Measurements from ENCODE around the gene TMEM170A.
"Not testable (repeated sequence)": the region's sequence is repeated elsewhere in the genome, so short reads cannot be mapped to it uniquely, and the experiment has no call there.

Gene TMEM170A

GRCh38 chr16:75472908-75473877 lies 8.7 kb upstream of the TMEM170A start:
- peaks cover 4% of the 10 kb centered on the region; the same call in 1 of the 2 replicates for H3K27me3 ChIP-seq (ENCODE audit: low read depth, low read length)
- no peak overlapping the region for H3K4me2 ChIP-seq (ENCODE audit: low read length)
- no peaks in the 10 kb centered on the region for H3K9me3 ChIP-seq (ENCODE audit: insufficient read depth, low read length)
- H3K4me3 ChIP-seq (ENCODE audit: low read length): no peak overlapping the region
- no peak overlapping the region for H3K27ac ChIP-seq (ENCODE audit: low read length)
- H3K9ac ChIP-seq (ENCODE audit: low read length): no peak overlapping the region
- peaks cover 6% of the 10 kb centered on the region for H3K4me1 ChIP-seq (ENCODE audit: low read length)
- no peak overlapping the region for H2AFZ ChIP-seq (ENCODE audit: low read depth, low read length)
- no peaks in the 10 kb centered on the region for H3K79me2 ChIP-seq (ENCODE audit: low read length)
- H3K36me3 ChIP-seq (replicated peaks; ENCODE audit: low read depth, low read length): no peaks in the 10 kb centered on the region
- no peaks in the 10 kb centered on the region for H4K20me1 ChIP-seq (ENCODE audit: insufficient read depth, low read length)
- TF ChIP-seq CTCF (IDR thresholded peaks at IDR 0.05; ENCODE audit: low read depth, low read length): no peak
- no peak for TF ChIP-seq EZH2phosphoT487 (IDR thresholded peaks at IDR 0.05; ENCODE audit: low read depth)

GRCh38 chr16:75471723-75472633 lies 7.5 kb upstream of the TMEM170A start:
- H3K9ac ChIP-seq (ENCODE audit: low read length): no peak overlapping the region
- H3K27me3 ChIP-seq (ENCODE audit: low read depth, low read length): peaks cover 1% of the 10 kb centered on the region; the same call in 1 of the 2 replicates
- no peaks in the 10 kb centered on the region for H3K36me3 ChIP-seq (replicated peaks; ENCODE audit: low read depth, low read length)
- no peak overlapping the region for H3K4me2 ChIP-seq (ENCODE audit: low read length)
- H3K79me2 ChIP-seq (ENCODE audit: low read length): no peaks in the 10 kb centered on the region
- TF ChIP-seq CTCF (IDR thresholded peaks at IDR 0.05; ENCODE audit: low read depth, low read length): peak; percentile 84
- no peak for TF ChIP-seq EZH2phosphoT487 (IDR thresholded peaks at IDR 0.05; ENCODE audit: low read depth)
- H4K20me1 ChIP-seq (ENCODE audit: insufficient read depth, low read length): no peaks in the 10 kb centered on the region
- no peak overlapping the region for H2AFZ ChIP-seq (ENCODE audit: low read depth, low read length)
- no peaks in the 10 kb centered on the region for H3K4me1 ChIP-seq (ENCODE audit: low read length)
- H3K27ac ChIP-seq (ENCODE audit: low read length): no peak overlapping the region
- no peaks in the 10 kb centered on the region for H3K9me3 ChIP-seq (ENCODE audit: insufficient read depth, low read length)
- no peak overlapping the region for H3K4me3 ChIP-seq (ENCODE audit: low read length)

- Histone ChIP-seq H3K27me3 (ENCODE audit: low read depth, low read length) (no peaks in the 10 kb centered on the region), H3K4me3 (ENCODE audit: low read length) (no peak overlapping the region), H3K36me3 (replicated peaks; ENCODE audit: low read depth, low read length) (no peaks in the 10 kb centered on the region), H2AFZ (ENCODE audit: low read depth, low read length) (no peak overlapping the region), H4K20me1 (ENCODE audit: insufficient read depth, low read length) (peaks cover 14% of the 10 kb centered on the region), H3K4me2 (ENCODE audit: low read length) (no peak overlapping the region), H3K9ac (ENCODE audit: low read length) (no peak overlapping the region), H3K79me2 (ENCODE audit: low read length) (peaks cover 24% of the 10 kb centered on the region), H3K9me3 (ENCODE audit: insufficient read depth, low read length) (no peaks in the 10 kb centered on the region), H3K27ac (ENCODE audit: low read length) (no peak overlapping the region), H3K4me1 (ENCODE audit: low read length) (peaks cover 11% of the 10 kb centered on the region)
- TF ChIP-seq EZH2phosphoT487 (IDR thresholded peaks at IDR 0.05; ENCODE audit: low read depth): no peak
- no peak for TF ChIP-seq CTCF (IDR thresholded peaks at IDR 0.05; ENCODE audit: low read depth, low read length)
Observed at GRCh38 chr16:75466760-75467159, 2.3 kb upstream of the TMEM170A start.

- peaks cover 52% of the 10 kb centered on the region for H3K79me2 ChIP-seq (ENCODE audit: low read length)
- H3K9me3 ChIP-seq (ENCODE audit: insufficient read depth, low read length); H3K27me3 ChIP-seq (ENCODE audit: low read depth, low read length); H3K36me3 ChIP-seq (replicated peaks; ENCODE audit: low read depth, low read length): not testable (repeated sequence)
- H4K20me1 ChIP-seq (ENCODE audit: insufficient read depth, low read length): peaks cover 39% of the 10 kb centered on the region
- H3K4me1 ChIP-seq (ENCODE audit: low read length): peaks cover 11% of the 10 kb centered on the region
- H3K4me2 ChIP-seq (ENCODE audit: low read length): peak overlapping the region; percentile 89
- H3K4me3 ChIP-seq (ENCODE audit: low read length): peak overlapping the region; percentile 83
- H2AFZ ChIP-seq (ENCODE audit: low read depth, low read length): peak overlapping the region; percentile 58
- peak overlapping the region; percentile 67 for H3K27ac ChIP-seq (ENCODE audit: low read length)
- H3K9ac ChIP-seq (ENCODE audit: low read length): peak overlapping the region; percentile 75
Observed at GRCh38 chr16:75463389-75464121, 934 bp downstream of the TMEM170A start.

All from OCI-LY3 (cell line).